Measurements from ENCODE around the gene ROBO3. TPM values are rescaled to one million over a fixed set of nuclear protein-coding genes. Genes with fewer than 3 reads are reported as not detected.

The ROBO3 gene
- polyA plus RNA-seq, 3 donors from 2014 or later: 2.5 to 3.4 (median 2.8) TPM

DNA sequence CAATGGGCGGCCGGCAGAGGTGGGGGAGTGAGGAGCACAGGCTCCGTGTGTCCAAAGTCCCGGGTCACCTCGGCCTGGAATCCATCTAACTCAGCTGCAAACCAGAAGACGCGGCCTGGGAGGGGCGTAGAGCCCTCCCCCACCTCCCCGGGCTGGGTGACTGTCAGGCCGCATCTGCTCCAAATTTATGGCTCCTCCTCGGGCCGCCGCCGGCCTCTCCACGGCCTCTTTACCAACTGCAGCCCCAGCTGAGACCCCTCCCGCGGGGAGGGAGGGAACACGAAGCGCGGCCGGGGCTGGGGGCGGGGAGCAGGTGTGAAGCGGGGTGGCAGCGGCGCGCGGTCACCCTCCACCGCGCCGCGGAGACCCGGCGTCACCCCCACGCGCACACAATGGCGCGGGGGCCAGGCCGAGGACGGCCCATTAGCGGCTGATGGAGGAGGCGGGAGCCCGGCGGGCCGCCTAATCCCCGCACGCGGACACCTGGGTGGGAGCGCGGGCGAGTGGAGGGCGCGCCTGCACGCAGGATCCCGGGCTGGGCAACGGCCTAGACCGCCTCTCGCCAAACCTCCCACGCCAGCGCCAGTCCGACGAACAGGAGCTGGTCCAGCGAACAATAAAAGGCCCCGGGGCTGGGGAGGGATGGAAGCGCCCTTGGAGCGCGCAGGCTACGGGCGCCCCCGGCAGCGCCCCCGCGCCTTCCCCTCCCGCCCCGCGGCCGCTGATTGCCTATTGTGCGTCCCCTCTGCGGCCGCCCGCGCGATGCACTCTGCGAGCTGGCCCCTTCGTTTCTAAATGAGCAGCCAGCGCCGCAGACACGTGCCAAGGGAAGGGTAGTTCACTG lies 25.9 kb upstream of the ROBO3 start:
- Mint-ChIP-seq H3K9me3 (peaks cover 0 to 2% (median 0%) of the 10 kb centered on the region in 6 donors), H3K27ac (no peak overlapping the region), H3K4me3 (no peak overlapping the region), H3K36me3 (no peaks in the 10 kb centered on the region), H3K27me3 (ENCODE audit: low read depth in 3 of 3) (peaks cover 18 to 40% (median 38%) of the 10 kb centered on the region in 3 donors), H3K4me1 (peaks cover 12 to 19% of the 10 kb centered on the region in 2 donors)
- DNase-seq: no peak

DNA sequence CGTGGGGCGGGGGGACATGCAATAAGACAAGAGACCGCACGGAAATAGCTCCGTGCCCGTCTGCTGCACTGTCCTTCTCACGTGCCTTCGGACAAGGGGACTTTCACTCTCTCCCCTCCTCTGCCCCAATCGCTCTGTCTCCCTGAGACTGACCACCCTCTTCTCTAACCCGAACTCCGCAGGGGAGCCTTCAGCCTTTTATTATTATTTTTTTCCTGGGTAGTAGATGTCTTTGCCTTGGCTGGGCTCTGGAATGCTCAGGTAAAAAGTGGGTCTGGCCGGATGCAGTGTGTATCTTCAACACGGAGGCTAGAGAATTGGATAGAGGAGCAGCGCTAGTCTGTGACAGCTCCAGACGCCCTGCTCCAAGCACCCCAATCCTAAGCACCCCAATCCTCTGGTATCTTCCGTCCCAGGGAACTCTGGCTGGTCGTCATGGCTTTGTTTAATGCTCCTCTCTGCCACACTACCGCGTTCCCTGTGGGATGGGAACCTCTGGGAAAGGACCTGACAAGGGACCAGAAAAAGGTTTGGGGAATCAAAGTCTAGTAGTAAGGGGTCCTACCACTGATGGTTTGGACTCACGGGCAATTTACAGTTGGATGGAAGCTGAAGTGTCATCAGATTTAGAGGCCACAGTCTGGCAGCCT lies 25.1 kb upstream of the ROBO3 start:
- Mint-ChIP-seq H3K4me3 (peak overlapping the region in 2 of 5 donors; percentile 16 to 45), H3K36me3 (no peaks in the 10 kb centered on the region), H3K27ac (no peak overlapping the region), H3K9me3 (peaks cover 0 to 2% (median 0%) of the 10 kb centered on the region in 6 donors), H3K4me1 (peaks cover 12 to 19% of the 10 kb centered on the region in 2 donors), H3K27me3 (ENCODE audit: low read depth in 3 of 3) (peaks cover 23 to 48% (median 40%) of the 10 kb centered on the region in 3 donors)
- DNase-seq: no peak

DNA sequence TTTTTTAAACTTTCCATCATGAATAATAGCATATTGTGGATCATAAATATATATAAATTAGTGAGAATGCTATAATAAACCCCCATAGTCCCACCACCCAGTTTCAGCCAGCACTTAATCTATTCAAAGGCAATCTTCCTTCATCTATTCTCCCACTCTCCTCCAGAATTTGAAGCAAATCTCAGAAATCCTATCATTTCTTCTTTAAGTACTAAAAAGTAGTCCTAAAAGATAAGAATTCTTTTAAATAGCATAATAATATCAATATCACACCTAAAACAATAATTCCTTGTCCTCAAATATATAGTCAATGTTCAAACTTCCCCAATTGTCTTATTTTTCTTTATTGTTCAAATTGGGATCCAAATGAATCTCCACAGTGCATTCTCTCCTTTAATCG lies 24.6 kb upstream of the ROBO3 start:
- H3K4me1 Mint-ChIP-seq: peaks cover 12 to 19% of the 10 kb centered on the region in 2 donors
- H3K36me3 Mint-ChIP-seq: no peaks in the 10 kb centered on the region
- H3K4me3 Mint-ChIP-seq: no peak overlapping the region
- H3K27me3 Mint-ChIP-seq (ENCODE audit: low read depth in 3 of 3): peaks cover 23 to 52% (median 42%) of the 10 kb centered on the region in 3 donors
- no peak overlapping the region for H3K27ac Mint-ChIP-seq
- peaks cover 0 to 2% (median 0%) of the 10 kb centered on the region in 6 donors for H3K9me3 Mint-ChIP-seq
- no peak for DNase-seq

DNA sequence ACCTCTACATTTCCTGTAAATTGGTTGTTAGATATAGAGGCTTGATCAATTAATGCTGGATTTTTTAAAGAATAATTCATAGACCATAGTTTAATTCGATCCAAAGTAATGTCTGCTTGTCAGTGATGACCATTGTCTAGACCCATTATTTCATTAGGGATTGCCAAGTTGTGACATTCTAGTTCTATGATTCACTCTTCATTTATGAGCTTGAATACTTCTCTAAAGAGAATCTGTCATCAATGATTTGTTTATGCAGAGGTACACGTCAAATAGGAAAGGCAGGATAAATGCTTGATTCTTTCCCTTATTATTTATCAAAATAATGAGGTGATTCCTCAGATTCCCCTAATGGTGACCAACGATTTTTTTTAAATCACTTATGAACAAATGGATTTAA lies 24.0 kb upstream of the ROBO3 start:
- H3K4me3 Mint-ChIP-seq: no peak overlapping the region
- DNase-seq: no peak
- H3K27ac Mint-ChIP-seq: no peak overlapping the region
- H3K27me3 Mint-ChIP-seq (ENCODE audit: low read depth in 3 of 3): peaks cover 26 to 48% (median 42%) of the 10 kb centered on the region in 3 donors
- H3K9me3 Mint-ChIP-seq: peaks cover 0 to 2% (median 0%) of the 10 kb centered on the region in 6 donors
- peaks cover 12 to 17% of the 10 kb centered on the region in 2 donors for H3K4me1 Mint-ChIP-seq
- no peaks in the 10 kb centered on the region for H3K36me3 Mint-ChIP-seq

DNA sequence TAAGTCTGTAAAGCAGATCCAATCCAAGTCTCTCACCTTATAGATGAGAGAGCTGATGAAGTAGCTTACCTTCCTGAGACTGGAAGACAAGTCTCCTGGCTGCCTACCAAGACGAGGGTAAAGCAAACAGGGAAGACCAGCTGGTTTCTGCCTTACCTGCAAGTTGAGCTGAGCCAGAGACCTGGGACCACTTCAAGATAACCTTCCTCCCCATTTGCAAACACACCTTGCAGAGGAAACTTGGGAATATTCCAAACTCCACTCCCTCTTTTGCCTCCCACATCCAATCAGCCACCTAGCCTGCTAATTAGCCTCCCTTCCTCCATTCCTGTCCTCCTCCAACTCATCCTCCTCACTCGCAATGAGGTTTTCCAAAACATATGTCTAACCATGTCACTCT lies 23.4 kb upstream of the ROBO3 start:
- peaks cover 27 to 49% (median 47%) of the 10 kb centered on the region in 3 donors for H3K27me3 Mint-ChIP-seq (ENCODE audit: low read depth in 3 of 3)
- H3K4me3 Mint-ChIP-seq: no peak overlapping the region
- no peak overlapping the region for H3K27ac Mint-ChIP-seq
- H3K36me3 Mint-ChIP-seq: no peaks in the 10 kb centered on the region
- DNase-seq: no peak
- H3K4me1 Mint-ChIP-seq: peaks cover 8 to 10% of the 10 kb centered on the region in 2 donors
- H3K9me3 Mint-ChIP-seq: peaks cover 0 to 2% (median 0%) of the 10 kb centered on the region in 6 donors

DNA sequence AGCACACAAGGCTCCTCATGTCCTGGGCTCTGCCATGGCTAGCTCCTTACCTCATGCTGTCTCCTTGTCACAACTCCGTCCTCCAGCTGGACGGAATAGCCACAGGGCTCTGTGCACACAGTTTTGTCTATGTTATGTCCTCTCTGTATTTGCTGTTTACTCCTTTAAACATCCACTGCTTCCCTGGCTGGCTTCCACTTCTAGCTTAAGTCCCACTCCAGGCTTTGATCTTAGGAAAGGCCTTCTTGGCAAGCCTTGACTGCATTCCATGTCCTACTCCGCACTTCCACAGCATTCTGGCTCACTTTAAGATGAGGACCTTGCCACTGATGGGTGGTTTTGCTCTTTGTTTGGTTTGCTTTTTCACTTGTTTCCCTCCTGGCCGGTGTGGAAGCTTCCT lies 22.9 kb upstream of the ROBO3 start:
- DNase-seq: no peak
- Mint-ChIP-seq H3K36me3 (no peaks in the 10 kb centered on the region), H3K4me1 (peaks cover 4 to 6% of the 10 kb centered on the region in 2 donors), H3K4me3 (no peak overlapping the region), H3K9me3 (peaks cover 0 to 2% (median 0%) of the 10 kb centered on the region in 6 donors), H3K27ac (no peak overlapping the region), H3K27me3 (ENCODE audit: low read depth in 3 of 3) (peaks cover 30 to 47% (median 46%) of the 10 kb centered on the region in 3 donors)

DNA sequence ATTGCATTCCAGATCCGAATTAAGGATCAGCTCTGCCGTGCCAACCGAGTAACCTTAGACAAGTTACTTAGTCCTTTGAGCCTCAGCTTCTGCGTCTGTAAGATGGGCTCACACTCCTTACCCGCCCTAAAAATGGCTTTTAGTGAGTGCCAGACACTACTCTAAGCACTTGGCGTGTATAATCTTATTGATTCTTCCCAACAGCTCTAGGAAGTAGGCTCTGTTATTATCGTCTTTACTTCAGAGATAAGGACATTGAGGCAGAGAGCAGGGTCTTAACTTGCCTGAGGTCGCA lies 21.7 kb upstream of the ROBO3 start:
- H3K4me3 Mint-ChIP-seq: no peak overlapping the region
- H3K36me3 Mint-ChIP-seq: no peaks in the 10 kb centered on the region
- no peak overlapping the region for H3K27ac Mint-ChIP-seq
- peaks cover 0 to 2% (median 0%) of the 10 kb centered on the region in 6 donors for H3K9me3 Mint-ChIP-seq
- peaks cover 31 to 48% (median 46%) of the 10 kb centered on the region in 3 donors for H3K27me3 Mint-ChIP-seq (ENCODE audit: low read depth in 3 of 3)
- no peak for DNase-seq
- peaks cover 4 to 5% of the 10 kb centered on the region in 2 donors for H3K4me1 Mint-ChIP-seq

DNA sequence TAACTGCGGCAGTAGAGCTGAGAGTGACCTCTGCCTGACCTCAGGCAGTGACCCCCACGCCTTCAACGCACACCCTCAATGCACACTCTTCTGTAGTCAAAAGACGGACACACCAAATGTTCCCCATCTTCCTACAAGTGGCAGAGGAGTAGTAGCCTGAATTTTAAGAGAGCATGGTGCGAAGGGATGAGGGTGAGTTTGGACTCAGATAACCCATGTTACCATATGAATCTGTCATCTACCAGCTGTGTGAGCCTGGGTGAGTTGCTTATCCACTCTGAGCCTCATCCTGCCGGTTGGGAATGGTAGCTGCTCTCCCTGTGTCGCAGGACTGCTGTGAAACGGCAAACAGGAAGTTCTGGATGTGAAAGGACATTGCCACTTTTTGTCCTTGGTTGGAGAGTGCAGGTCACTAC lies 20.6 kb upstream of the ROBO3 start:
- peaks cover 36 to 48% (median 45%) of the 10 kb centered on the region in 3 donors for H3K27me3 Mint-ChIP-seq (ENCODE audit: low read depth in 3 of 3)
- H3K36me3 Mint-ChIP-seq: no peaks in the 10 kb centered on the region
- no peak overlapping the region for H3K27ac Mint-ChIP-seq
- no peak overlapping the region for H3K4me3 Mint-ChIP-seq
- peaks cover 0 to 2% (median 0%) of the 10 kb centered on the region in 6 donors for H3K9me3 Mint-ChIP-seq
- no peak for DNase-seq
- peaks cover 4 to 5% of the 10 kb centered on the region in 2 donors for H3K4me1 Mint-ChIP-seq

DNA sequence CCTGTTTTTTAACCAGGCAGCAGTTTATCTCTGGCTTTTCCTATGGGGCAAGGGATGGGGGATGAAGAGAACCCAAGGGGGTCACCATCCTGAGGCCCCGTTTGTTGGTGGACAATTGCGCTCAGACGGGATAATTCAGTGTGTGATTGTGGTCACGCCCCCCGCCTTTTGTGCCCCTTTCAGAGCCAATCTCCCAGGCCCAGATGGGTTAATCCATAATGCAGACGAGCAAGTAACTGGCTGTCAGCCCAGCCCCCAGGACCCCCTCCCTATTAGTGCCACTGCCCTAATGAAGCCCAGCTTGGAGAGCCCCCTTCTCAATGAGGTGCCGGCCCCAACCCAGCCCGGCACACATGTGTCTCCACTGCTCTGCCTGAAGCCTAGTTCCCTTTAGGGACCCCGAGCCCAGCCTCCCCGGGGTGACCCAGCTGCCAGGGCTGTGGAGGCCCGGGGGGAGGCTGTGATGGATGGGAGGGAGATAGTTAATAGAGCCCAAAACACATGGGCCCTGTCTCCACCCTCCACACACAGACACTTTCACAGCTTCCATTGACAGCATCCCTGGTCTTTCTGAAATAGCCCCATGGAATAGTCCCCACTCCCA lies 19.1 kb upstream of the ROBO3 start:
- H3K4me1 Mint-ChIP-seq: no peaks in the 10 kb centered on the region
- H3K4me3 Mint-ChIP-seq: no peak overlapping the region
- peaks cover 0 to 2% (median 0%) of the 10 kb centered on the region in 6 donors for H3K9me3 Mint-ChIP-seq
- no peak for DNase-seq
- H3K27ac Mint-ChIP-seq: no peak overlapping the region
- H3K27me3 Mint-ChIP-seq (ENCODE audit: low read depth in 3 of 3): peaks cover 29 to 40% (median 39%) of the 10 kb centered on the region in 3 donors
- H3K36me3 Mint-ChIP-seq: no peaks in the 10 kb centered on the region

DNA sequence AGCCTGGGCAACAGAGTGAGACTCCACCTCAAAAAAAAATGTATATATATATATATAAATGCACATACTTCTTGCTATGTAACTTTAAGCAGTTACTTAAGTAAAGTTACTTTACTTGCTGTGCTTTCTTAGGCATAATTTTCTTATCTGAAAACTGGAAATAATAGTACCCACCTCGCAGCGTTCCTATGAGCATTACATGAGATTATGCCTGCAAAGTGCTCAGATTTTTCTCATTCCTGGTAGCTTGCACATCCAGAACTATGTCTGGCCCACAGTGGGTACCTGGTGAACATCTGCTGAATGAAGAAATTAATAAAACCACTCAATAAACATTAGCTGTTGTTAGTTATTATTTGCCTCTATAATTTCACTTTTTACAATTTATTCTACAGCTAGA lies 6.1 kb upstream of the ROBO3 start:
- Mint-ChIP-seq H3K27me3 (ENCODE audit: low read depth in 3 of 3) (peaks cover 7 to 13% (median 13%) of the 10 kb centered on the region in 3 donors), H3K36me3 (no peaks in the 10 kb centered on the region), H3K27ac (no peak overlapping the region), H3K4me1 (peaks cover 4 to 12% of the 10 kb centered on the region in 2 donors), H3K4me3 (no peak overlapping the region), H3K9me3 (no peaks in the 10 kb centered on the region)
- no peak for DNase-seq

DNA sequence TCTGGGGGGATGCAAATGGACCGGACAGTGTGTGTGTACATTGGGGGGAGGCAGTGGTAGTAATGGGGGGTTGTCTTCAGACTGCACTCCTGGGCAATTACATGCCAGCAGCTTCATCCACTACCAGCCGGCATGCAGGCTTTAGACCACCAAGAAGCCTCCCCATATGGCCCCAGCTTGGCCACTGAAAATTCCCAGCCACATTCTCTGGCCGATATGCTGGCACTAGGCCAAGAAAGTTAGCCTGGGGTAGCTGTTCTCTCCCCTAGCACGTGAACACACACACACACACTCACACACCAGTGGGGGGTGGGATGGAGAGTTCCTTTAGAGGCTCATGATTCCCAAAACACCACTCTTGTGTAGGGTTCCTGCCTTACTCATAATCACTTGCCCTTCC lies 3.6 kb upstream of the ROBO3 start:
- Mint-ChIP-seq H3K4me1 (peaks cover 12 to 13% of the 10 kb centered on the region in 2 donors), H3K27me3 (ENCODE audit: low read depth in 3 of 3) (peaks cover 14 to 25% (median 18%) of the 10 kb centered on the region in 3 donors), H3K4me3 (no peak overlapping the region), H3K27ac (no peak overlapping the region), H3K9me3 (no peaks in the 10 kb centered on the region), H3K36me3 (no peaks in the 10 kb centered on the region)
- DNase-seq: no peak

DNA sequence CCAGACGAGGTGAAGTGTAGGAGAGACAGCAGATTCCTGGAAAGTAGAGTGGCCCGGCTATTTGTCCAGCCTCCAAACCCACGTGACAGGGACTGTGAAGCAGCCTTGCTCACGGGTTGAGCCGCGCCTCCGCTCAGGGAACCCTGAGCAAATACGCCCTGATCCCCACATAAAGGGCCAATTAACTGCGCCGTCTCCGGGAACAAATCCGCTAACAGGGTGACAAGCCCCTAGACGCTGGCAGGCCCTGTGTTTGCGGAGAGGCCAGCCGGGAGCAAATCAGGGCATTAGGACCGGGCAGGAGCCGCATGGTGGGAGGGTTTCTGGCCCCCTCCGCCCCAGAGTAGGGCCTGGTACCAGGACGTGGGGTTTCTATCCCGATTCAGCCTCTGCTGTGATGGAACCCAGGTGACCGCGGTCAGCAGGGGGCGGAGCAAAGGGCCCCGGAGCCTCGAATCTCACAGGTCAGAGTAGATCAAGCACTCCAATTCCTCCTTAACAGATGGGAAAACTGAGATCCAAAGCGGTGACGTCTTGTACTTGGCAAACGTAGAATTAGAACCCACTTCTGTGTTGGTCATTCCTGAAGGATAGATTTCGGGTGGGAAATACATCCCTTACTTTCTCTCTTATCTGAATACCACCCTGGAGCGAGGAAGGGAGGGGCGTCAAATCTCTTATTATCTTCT lies 2.0 kb upstream of the ROBO3 start:
- H3K9me3 Mint-ChIP-seq: no peaks in the 10 kb centered on the region
- H3K4me1 Mint-ChIP-seq: peaks cover 16 to 23% of the 10 kb centered on the region in 2 donors
- H3K27me3 Mint-ChIP-seq (ENCODE audit: low read depth in 3 of 3): peaks cover 21 to 40% (median 25%) of the 10 kb centered on the region in 3 donors
- H3K4me3 Mint-ChIP-seq: peak overlapping the region in 2 of 5 donors; percentile 8 to 28
- no peaks in the 10 kb centered on the region for H3K36me3 Mint-ChIP-seq
- DNase-seq: no peak
- H3K27ac Mint-ChIP-seq: no peak overlapping the region

DNA sequence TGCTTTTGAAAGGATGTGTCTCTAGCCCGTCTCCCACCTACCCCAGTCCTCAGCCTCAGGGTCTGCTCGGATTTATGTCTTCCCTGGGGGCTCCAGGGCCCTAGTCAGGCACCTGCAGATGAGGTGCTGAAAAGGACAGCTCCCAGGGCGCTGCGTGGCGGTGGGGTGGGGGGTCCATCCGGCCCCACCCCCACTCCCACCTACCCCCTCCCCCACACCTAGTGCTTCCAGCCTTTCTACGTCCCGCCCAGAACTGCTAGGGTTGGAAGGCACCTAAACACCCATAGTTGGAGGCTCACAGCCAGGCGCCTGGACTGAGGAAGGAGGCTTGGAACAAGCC lies 1.4 kb upstream of the ROBO3 start:
- Mint-ChIP-seq H3K4me1 (peaks cover 17 to 23% of the 10 kb centered on the region in 2 donors), H3K9me3 (no peaks in the 10 kb centered on the region), H3K4me3 (no peak overlapping the region), H3K27me3 (ENCODE audit: low read depth in 3 of 3) (peaks cover 21 to 43% (median 25%) of the 10 kb centered on the region in 3 donors), H3K36me3 (no peaks in the 10 kb centered on the region), H3K27ac (no peak overlapping the region)
- no peak for DNase-seq
